Measurements from ENCODE around the gene BYSL.

- TF ChIP-seq SIN3A (IDR thresholded peaks at IDR 0.05; ENCODE audit: borderline replicate concordance, insufficient read depth, low read length) (no peak), POLR2AphosphoS5 (IDR thresholded peaks at IDR 0.05; ENCODE audit: low read depth, low read length) (no peak)
Measured at GRCh38 chr6:41929924-41930323, 8.6 kb downstream of the BYSL start.

Data from PFSK-1 (cell line).